Ovary (tissue), 10 donors: ENCODE measurements around the gene ASH1L. TPM values are rescaled to one million over a fixed set of nuclear protein-coding genes. Genes with fewer than 3 reads are reported as not detected.
"Not testable (repeated sequence)": the region's sequence is repeated elsewhere in the genome, so short reads cannot be mapped to it uniquely, and the experiment has no call there.

Experiments used
- DNase-seq, 5 donors: peaks; one replicate each; pipeline ENCODE4 v3.0.0-alpha.2; 2019 to 2020
- H3K27ac ChIP-seq, 2 donors: fragments of 200-600 bp; one replicate each; pipeline versions ENCODE4 v1.5.1 to v1.8.0; 2019 to 2022
- H3K27me3 ChIP-seq: fragments of 200-600 bp; one replicate; pipeline ENCODE4 v1.8.0; 2022
- H3K36me3 ChIP-seq: fragments of 200-600 bp; sonication (generic); one replicate; pipeline ENCODE4 v1.5.1; 2019
- H3K4me1 ChIP-seq: one replicate; pipeline ENCODE4 v1.8.1; 2013; ENCODE audit warnings: mild to moderate bottlenecking, moderate library complexity; ENCODE audit not compliant: insufficient read depth
- H3K4me3 ChIP-seq: fragments of 200-600 bp; sonication (generic); one replicate; pipeline ENCODE4 v1.5.1; 2017
- H3K9me3 ChIP-seq, 2 donors: fragments of 200-600 bp in 1 of 2; sonication (generic) in 1 of 2; one replicate each; pipeline versions ENCODE4 v1.5.1 to v1.8.1; 2013 to 2019; ENCODE audit warnings: mild to moderate bottlenecking in 1 of 2, moderate library complexity in 1 of 2
- CTCF ChIP-seq, 3 donors: fragments of 450-650 bp in 2 of 3; fragments of 200-600 bp in 1 of 3; IDR thresholded peaks; one replicate each; pipeline versions ENCODE4 v1.5.1 to v1.8.0; 2016 to 2022; ENCODE audit warnings: antibody characterized with exemption in 3 of 3, mild to moderate bottlenecking in 1 of 3
- EP300 ChIP-seq: sonication (generic); formaldehyde crosslinking; IDR thresholded peaks from one replicate; pipeline ENCODE4 v1.6.1; 2017; ENCODE audit warnings: antibody characterized with exemption
- POLR2A ChIP-seq: fragments of 450-650 bp; IDR thresholded peaks from one replicate; pipeline ENCODE4 v1.6.1; 2017; ENCODE audit warnings: antibody characterized with exemption, mild to moderate bottlenecking, moderate library complexity
- WGBS, 3 donors: extraction: QIAGEN DNeasy Blood & Tissue Kit in 1 of 3; methylation state at CpG; one replicate each; pipeline versions ENCODE4 v1.1.5 to v1.1.7; 2013 to 2017; 5-methylcytosine and 5-hydroxymethylcytosine counted together
- intact Hi-C, 4 donors: fragments of 100-400 bp; cut with DNase I; formaldehyde crosslinking; loops; one replicate each; pipeline versions ENCODE4 v1.11.0 to v1.15.1; 2022 to 2023
- long read RNA-seq, 3 donors: library from polyadenylated mRNA in 2 of 3; unstranded in 2 of 3; transcript quantifications; one replicate each; pipeline ENCODE4 v2.0.0 and lab custom pipeline, GENCODE V29; 2021 to 2026
- polyA plus RNA-seq, 2 donors: library from polyadenylated mRNA; stranded (reverse); fragments of 200-250 nt in 1 of 2; fragments of 350-450 nt in 1 of 2; fragmentation: Illumina TruSeq in 1 of 2; extraction: RNeasy Lipid Tissue Mini Kit (QIAGEN cat#74804) in 1 of 2; gene quantifications; one replicate each; pipeline ENCODE4 v1.2.3, GENCODE V29; 2013 to 2014
- total RNA-seq, 7 donors: library from RNA; depleted of rRNA in 2 of 7; stranded (reverse); fragments of >200 nt in 2 of 7; fragmentation: NEBNext Ultra II Directional in 3 of 7; extraction: Animal tissue kit (Norgen Biotek cat#: 25700) in 3 of 7; gene quantifications; one replicate each; pipeline versions ENCODE4 v1.1.0 to v1.2.4, GENCODE V29; 2016 to 2023
- donor health status: DM: no; HTN: no; CAD: no; lungs with moderate emphysema.
- donor health status: DM: no; HTN: no; CAD: no.
- donor health status: Bipolar disorder and iron deficiency.
- donor health status: DM: yes; HTN: yes; CAD: no.
- donor health status: DM: no; HTN: no; CAD: no.
- donor health status: DM: yes; HTN: yes; CAD: no.

ASH1L gene
- total RNA-seq = 10 to 100 TPM; 58.6 to 98.4 (median 77.5) TPM
- 10 to 100 TPM; 16.2 to 33.9 TPM for polyA plus RNA-seq
- long read RNA-seq, donor 1, partial matches to known transcripts = 99 of 292 reads
- long read RNA-seq, donor 1, other reads (novel, unspliced or antisense) = 193 of 292 reads
- long read RNA-seq, donor 2, partial matches to known transcripts = 23 of 23 reads
- long read RNA-seq, donor 2, other reads (novel, unspliced or antisense) = 0 of 23 reads
- long read RNA-seq, donor 3, partial matches to known transcripts = 6 of 18 reads
- long read RNA-seq, donor 3, other reads (novel, unspliced or antisense) = 12 of 18 reads

GRCh38 chr1:155562581-155563376 is at the start of gene ASH1L:
ASH1L (minus strand) TSS chr1:155562803; CDS start chr1:155521519, 41,284 bp downstream.
- Histone ChIP-seq H3K4me3 (peak within 1 kb of the TSS; percentile 77), H3K4me1 (peaks cover 4% of the 10 kb centered on the region), H3K36me3 (no peaks in the 10 kb centered on the region), H3K27me3 (no peaks in the 10 kb centered on the region), H3K27ac (peak within 1 kb of the TSS; percentile 97 to 99), H3K9me3 (no peaks in the 10 kb centered on the region)
- DNase-seq = peak; percentile 93 to 95 (median 94)
- no peak for TF ChIP-seq EP300
- peak; percentile 85 for TF ChIP-seq POLR2A
- TF ChIP-seq CTCF (IDR thresholded peaks at IDR 0.05) = peak in 2 of 3 donors; percentile 21 to 53
- intact Hi-C loops = loop anchor here in 1 of 4 donors (5.0 kb wide), 1 partner anchor 45 kb away; no protein-coding TSS in a partner anchor
- WGBS, 3 donors = 0 to 1% (median 0%) methylated on average over 51 to 87 of the region's 87 CpGs

GRCh38 chr1:155610257-155610647 is 47.6 kb upstream of the ASH1L start:
- H3K27ac ChIP-seq, H3K9me3 ChIP-seq, H3K27me3 ChIP-seq, DNase-seq, H3K4me1 ChIP-seq, H3K36me3 ChIP-seq, intact Hi-C loops: not testable (repeated sequence)
- 0% methylated on average over 2 to 5 of the region's 33 CpGs; no CpG with 5 or more reads in 1 of the 3 donors for WGBS, 3 donors
- H3K4me3 ChIP-seq = peak overlapping the region; percentile 36

- TF ChIP-seq POLR2A = no peak
- no peak for TF ChIP-seq EP300
- no peak for TF ChIP-seq CTCF (IDR thresholded peaks at IDR 0.05)
- no peaks in the 10 kb centered on the region for H3K4me1 ChIP-seq
- 6 to 12% (median 6%) methylated on average over 31 to 46 of the region's 47 CpGs for WGBS, 3 donors
Observed at GRCh38 chr1:155609515-155610256, 47.1 kb upstream of the ASH1L start, which contains the start of gene MSTO1. MSTO1 (plus strand) TSS chr1:155610218; CDS start chr1:155610249, 31 bp downstream.

GRCh38 chr1:155608888-155609225 is 46.3 kb upstream of the ASH1L start:
- Histone ChIP-seq H3K4me1 (no peaks in the 10 kb centered on the region), H3K27me3 (no peaks in the 10 kb centered on the region), H3K36me3 (no peaks in the 10 kb centered on the region), H3K4me3 (no peak overlapping the region), H3K27ac (no peak overlapping the region), H3K9me3 (no peaks in the 10 kb centered on the region)
- intact Hi-C loops = loop anchor here in 1 of 4 donors (5.0 kb wide), 1 partner anchor 47 kb away; the partner anchor contains the start of gene ASH1L
- WGBS, 3 donors = 88 to 95% (median 90%) methylated on average over 9 of the region's 9 CpGs
- DNase-seq = peak in 1 of 5 donors; percentile 28
- TF ChIP-seq POLR2A (no peak), CTCF (IDR thresholded peaks at IDR 0.05) (no peak), EP300 (no peak)

More at GRCh38 chr1:155609515-155610256, 47.1 kb upstream of the ASH1L start, which contains the start of gene MSTO1:
- DNase-seq = peak; percentile 94 to 96 (median 95)
- Histone ChIP-seq H3K27me3 (no peaks in the 10 kb centered on the region), H3K36me3 (no peaks in the 10 kb centered on the region), H3K9me3 (no peaks in the 10 kb centered on the region), H3K4me3 (peak within 1 kb of the TSS; percentile 58), H3K27ac (peak within 1 kb of the TSS in 1 of 2 donors; percentile 66)
- intact Hi-C loops = loop anchor here in 1 of 4 donors (5.0 kb wide), 1 partner anchor 47 kb away; the partner anchor contains the start of gene ASH1L
